ENCODE results near the gene SLC6A17. TPM values are rescaled to one million over a fixed set of nuclear protein-coding genes. Genes with fewer than 3 reads are reported as not detected.

SLC6A17 gene
- total and polyA plus RNA-seq, 9 of the 15 experiments (the other 6 are each of a cell fraction or from before 2014, with no cell fraction given): not detected

DNA sequence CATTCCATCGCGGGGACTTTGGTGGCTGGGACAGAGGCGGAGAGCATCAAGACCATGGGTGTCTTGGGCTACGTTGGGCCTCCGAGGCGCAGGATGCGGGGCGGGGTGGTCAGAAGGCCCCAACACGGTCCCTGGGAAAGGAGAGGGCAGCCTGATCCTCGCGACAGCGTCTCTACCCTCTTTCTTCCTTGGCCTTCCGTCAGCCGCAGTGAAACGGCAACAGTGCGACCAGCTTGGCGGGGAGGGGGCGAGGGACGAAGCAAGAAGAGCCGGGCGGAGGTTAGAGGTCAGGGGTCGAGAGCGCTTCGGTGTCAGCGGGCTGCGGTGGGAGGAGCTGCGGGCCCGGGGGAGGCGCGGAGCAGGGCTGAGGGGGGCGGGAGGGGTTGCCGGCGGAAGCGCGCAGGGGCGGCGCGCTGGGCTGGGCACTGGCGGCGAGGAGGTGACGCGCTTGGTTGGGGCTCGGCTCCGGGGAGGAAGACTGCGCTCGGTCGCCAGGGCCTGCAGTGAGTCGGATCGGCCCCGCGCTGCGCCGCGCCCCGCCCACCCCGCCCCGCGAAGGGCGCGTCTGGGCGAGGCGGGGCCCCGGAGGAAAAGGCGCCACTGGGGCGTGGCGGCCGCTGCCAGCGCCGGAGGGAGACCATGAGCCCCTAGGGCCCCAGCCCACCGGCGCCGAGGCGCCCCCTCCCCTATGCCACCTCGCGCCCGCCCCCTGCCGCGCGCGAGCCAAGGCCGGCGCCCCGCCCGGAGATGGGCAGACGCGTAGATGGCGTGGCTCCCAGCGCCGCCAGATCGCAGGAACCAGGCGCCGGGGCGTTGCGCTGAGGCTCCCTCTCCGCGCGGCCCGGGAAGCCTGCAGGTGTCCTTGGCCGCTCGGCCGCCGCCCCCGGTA, 59.7 kb downstream of the SLC6A17 start, which contains the start of gene KCNC4 (continued):
- TF ChIP-seq CXXC5 (CRISPR knock-in tag; IDR thresholded peaks at IDR 0.05) (peak; percentile 58; the same call in 1 of the 2 replicates), YBX1 (IDR thresholded peaks at IDR 0.05) (no peak), DPF2 (IDR thresholded peaks at IDR 0.05) (no peak), ZNF583 (CRISPR knock-in tag; IDR thresholded peaks at IDR 0.05) (no peak), CREB1 (IDR thresholded peaks at IDR 0.05) (peak; percentile 33; the same call in 1 of the 2 replicates), CREB1 (CRISPR knock-in tag; IDR thresholded peaks at IDR 0.05) (no peak), ZKSCAN3 (CRISPR knock-in tag; IDR thresholded peaks at IDR 0.05) (no peak), RBM39 (optimal IDR thresholded peaks at IDR 0.05; ENCODE audit: low read depth, low read length) (no peak), POLR2H (tag; IDR thresholded peaks at IDR 0.05; ENCODE audit: low read depth) (no peak), FOXK2 (conservative IDR thresholded peaks at IDR 0.05 in 1 of 2, IDR thresholded peaks at IDR 0.05 in 1 of 2; ENCODE audit: low read depth in 2 of 2) (no peak), RAD51 (IDR thresholded peaks at IDR 0.05; ENCODE audit: borderline replicate concordance, low read depth) (no peak)
- TF ChIP-seq, protein P1, sequence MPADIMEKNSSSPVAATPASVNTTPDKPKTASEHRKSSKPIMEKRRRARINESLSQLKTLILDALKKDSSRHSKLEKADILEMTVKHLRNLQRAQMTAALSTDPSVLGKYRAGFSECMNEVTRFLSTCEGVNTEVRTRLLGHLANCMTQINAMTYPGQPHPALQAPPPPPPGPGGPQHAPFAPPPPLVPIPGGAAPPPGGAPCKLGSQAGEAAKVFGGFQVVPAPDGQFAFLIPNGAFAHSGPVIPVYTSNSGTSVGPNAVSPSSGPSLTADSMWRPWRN (IDR thresholded peaks at IDR 0.05; ENCODE audit: low read depth): no peak
- TF ChIP-seq, protein P2, sequence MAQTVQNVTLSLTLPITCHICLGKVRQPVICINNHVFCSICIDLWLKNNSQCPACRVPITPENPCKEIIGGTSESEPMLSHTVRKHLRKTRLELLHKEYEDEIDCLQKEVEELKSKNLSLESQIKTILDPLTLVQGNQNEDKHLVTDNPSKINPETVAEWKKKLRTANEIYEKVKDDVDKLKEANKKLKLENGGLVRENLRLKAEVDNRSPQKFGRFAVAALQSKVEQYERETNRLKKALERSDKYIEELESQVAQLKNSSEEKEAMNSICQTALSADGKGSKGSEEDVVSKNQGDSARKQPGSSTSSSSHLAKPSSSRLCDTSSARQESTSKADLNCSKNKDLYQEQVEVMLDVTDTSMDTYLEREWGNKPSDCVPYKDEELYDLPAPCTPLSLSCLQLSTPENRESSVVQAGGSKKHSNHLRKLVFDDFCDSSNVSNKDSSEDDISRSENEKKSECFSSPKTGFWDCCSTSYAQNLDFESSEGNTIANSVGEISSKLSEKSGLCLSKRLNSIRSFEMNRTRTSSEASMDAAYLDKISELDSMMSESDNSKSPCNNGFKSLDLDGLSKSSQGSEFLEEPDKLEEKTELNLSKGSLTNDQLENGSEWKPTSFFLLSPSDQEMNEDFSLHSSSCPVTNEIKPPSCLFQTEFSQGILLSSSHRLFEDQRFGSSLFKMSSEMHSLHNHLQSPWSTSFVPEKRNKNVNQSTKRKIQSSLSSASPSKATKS (CRISPR knock-in tag; IDR thresholded peaks at IDR 0.05): no peak
- TF ChIP-seq, protein P3, sequence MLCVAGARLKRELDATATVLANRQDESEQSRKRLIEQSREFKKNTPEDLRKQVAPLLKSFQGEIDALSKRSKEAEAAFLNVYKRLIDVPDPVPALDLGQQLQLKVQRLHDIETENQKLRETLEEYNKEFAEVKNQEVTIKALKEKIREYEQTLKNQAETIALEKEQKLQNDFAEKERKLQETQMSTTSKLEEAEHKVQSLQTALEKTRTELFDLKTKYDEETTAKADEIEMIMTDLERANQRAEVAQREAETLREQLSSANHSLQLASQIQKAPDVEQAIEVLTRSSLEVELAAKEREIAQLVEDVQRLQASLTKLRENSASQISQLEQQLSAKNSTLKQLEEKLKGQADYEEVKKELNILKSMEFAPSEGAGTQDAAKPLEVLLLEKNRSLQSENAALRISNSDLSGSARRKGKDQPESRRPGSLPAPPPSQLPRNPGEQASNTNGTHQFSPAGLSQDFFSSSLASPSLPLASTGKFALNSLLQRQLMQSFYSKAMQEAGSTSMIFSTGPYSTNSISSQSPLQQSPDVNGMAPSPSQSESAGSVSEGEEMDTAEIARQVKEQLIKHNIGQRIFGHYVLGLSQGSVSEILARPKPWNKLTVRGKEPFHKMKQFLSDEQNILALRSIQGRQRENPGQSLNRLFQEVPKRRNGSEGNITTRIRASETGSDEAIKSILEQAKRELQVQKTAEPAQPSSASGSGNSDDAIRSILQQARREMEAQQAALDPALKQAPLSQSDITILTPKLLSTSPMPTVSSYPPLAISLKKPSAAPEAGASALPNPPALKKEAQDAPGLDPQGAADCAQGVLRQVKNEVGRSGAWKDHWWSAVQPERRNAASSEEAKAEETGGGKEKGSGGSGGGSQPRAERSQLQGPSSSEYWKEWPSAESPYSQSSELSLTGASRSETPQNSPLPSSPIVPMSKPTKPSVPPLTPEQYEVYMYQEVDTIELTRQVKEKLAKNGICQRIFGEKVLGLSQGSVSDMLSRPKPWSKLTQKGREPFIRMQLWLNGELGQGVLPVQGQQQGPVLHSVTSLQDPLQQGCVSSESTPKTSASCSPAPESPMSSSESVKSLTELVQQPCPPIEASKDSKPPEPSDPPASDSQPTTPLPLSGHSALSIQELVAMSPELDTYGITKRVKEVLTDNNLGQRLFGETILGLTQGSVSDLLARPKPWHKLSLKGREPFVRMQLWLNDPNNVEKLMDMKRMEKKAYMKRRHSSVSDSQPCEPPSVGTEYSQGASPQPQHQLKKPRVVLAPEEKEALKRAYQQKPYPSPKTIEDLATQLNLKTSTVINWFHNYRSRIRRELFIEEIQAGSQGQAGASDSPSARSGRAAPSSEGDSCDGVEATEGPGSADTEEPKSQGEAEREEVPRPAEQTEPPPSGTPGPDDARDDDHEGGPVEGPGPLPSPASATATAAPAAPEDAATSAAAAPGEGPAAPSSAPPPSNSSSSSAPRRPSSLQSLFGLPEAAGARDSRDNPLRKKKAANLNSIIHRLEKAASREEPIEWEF (CRISPR knock-in tag; IDR thresholded peaks at IDR 0.05): no peak
- TF ChIP-seq, protein P4, sequence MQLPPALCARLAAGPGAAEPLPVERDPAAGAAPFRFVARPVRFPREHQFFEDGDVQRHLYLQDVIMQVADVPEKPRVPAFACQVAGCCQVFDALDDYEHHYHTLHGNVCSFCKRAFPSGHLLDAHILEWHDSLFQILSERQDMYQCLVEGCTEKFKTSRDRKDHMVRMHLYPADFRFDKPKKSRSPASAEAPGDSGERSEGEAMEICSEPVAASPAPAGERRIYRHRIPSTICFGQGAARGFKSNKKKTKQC (CRISPR knock-in tag; IDR thresholded peaks at IDR 0.05): no peak

Measured in K562 (cell line).